Activated T-helper 2 cell treated with anti-CD3 and anti-CD28 coated beads, Interferon-gamma antibody, Interleukin-2, Interleukin-4, amounts not matched to agents 10 μg/mL and 5 μg/mL and 100 μg/mL, durations not matched to agents 14 hours and 24 hours and 36 hours (primary cell): Measurements from ENCODE around the gene GSAP. TPM values are rescaled to one million over a fixed set of nuclear protein-coding genes. Genes with fewer than 3 reads are reported as not detected.
A peak's percentile ranks its signal among the peaks of the same experiment; 100 is the strongest.
"Not testable (repeated sequence)": the region's sequence is repeated elsewhere in the genome, so short reads cannot be mapped to it uniquely, and the experiment has no call there.

Experiments
- DNase-seq: peaks from one replicate; pipeline ENCODE4 v3.0.0; 2021; ENCODE audit warnings: low spot score
- H3K27ac Mint-ChIP-seq: one replicate; pipeline ENCODE4 v1.8.0; 2021; ENCODE audit warnings: mixed read lengths
- H3K27me3 Mint-ChIP-seq: one replicate; pipeline ENCODE4 v1.8.0; 2021; ENCODE audit warnings: low read depth, mixed read lengths
- H3K36me3 Mint-ChIP-seq: one replicate; pipeline ENCODE4 v1.8.0; 2021; ENCODE audit warnings: low read depth, mixed read lengths
- H3K4me1 Mint-ChIP-seq: one replicate; pipeline ENCODE4 v1.8.0; 2021; ENCODE audit warnings: low read depth, mixed read lengths
- H3K4me3 Mint-ChIP-seq: one replicate; pipeline ENCODE4 v1.8.0; 2021; ENCODE audit warnings: low read depth, mild to moderate bottlenecking, moderate library complexity, mixed read lengths
- H3K9me3 Mint-ChIP-seq: one replicate; pipeline ENCODE4 v1.8.0; 2021; ENCODE audit warnings: mixed read lengths
- intact Hi-C: fragments of 100-400 bp; cut with micrococcal nuclease; formaldehyde crosslinking; loops from one replicate; pipeline ENCODE4 v1.15.1; 2023
- total RNA-seq: library from RNA; stranded (reverse); gene quantifications from 2 replicates; pipeline ENCODE4 v1.2.3, GENCODE V29; 2022

The GSAP gene
- total RNA-seq, 1 donor from 2014 or later, result 0.43 TPM

GRCh38 chr7:77338883-77339629 is 77.1 kb downstream of the GSAP start:
- Mint-ChIP-seq H3K27ac (no peak overlapping the region), H3K4me1 (peaks cover 5% of the 10 kb centered on the region), H3K9me3 (no peaks in the 10 kb centered on the region), H3K27me3 (peaks cover 15% of the 10 kb centered on the region), H3K4me3 (no peak overlapping the region), H3K36me3 (no peaks in the 10 kb centered on the region)
- DNase-seq, result no peak
- intact Hi-C loops, result no loop called here

- Mint-ChIP-seq H3K27me3 (peaks cover 15% of the 10 kb centered on the region), H3K9me3 (no peaks in the 10 kb centered on the region), H3K36me3 (no peaks in the 10 kb centered on the region), H3K4me3 (no peak overlapping the region), H3K27ac (no peak overlapping the region), H3K4me1 (peaks cover 5% of the 10 kb centered on the region)
- intact Hi-C loops, result no loop called here
- no peak for DNase-seq
Observed at GRCh38 chr7:77338260-77338659, 77.9 kb downstream of the GSAP start.

GRCh38 chr7:77337456-77337990 is 78.6 kb downstream of the GSAP start:
- no peaks in the 10 kb centered on the region for H3K9me3 Mint-ChIP-seq

GRCh38 chr7:77335581-77335980 is 80.6 kb downstream of the GSAP start:
- Mint-ChIP-seq H3K27ac (no peak overlapping the region), H3K4me1 (peaks cover 14% of the 10 kb centered on the region), H3K27me3 (peaks cover 10% of the 10 kb centered on the region), H3K36me3 (no peaks in the 10 kb centered on the region), H3K4me3 (no peak overlapping the region), H3K9me3 (no peaks in the 10 kb centered on the region)
- intact Hi-C loops, result no loop called here
- no peak for DNase-seq

More at GRCh38 chr7:77337456-77337990, 78.6 kb downstream of the GSAP start:
- H3K36me3 Mint-ChIP-seq, result no peaks in the 10 kb centered on the region
- H3K27ac Mint-ChIP-seq, result no peak overlapping the region
- DNase-seq, result no peak
- H3K4me1 Mint-ChIP-seq, result peaks cover 5% of the 10 kb centered on the region
- no peak overlapping the region for H3K4me3 Mint-ChIP-seq
- H3K27me3 Mint-ChIP-seq, result peaks cover 15% of the 10 kb centered on the region
- intact Hi-C loops, result no loop called here

GRCh38 chr7:77334039-77334438 is 82.1 kb downstream of the GSAP start:
- DNase-seq, result not testable (repeated sequence)
- peaks cover 28% of the 10 kb centered on the region for H3K4me1 Mint-ChIP-seq

GRCh38 chr7:77331938-77332695 is 84.0 kb downstream of the GSAP start:
- DNase-seq, result peak; percentile 31
- Mint-ChIP-seq H3K4me3 (no peak overlapping the region), H3K27ac (no peak overlapping the region), H3K36me3 (no peaks in the 10 kb centered on the region), H3K4me1 (peaks cover 38% of the 10 kb centered on the region), H3K9me3 (no peaks in the 10 kb centered on the region), H3K27me3 (no peaks in the 10 kb centered on the region)
- intact Hi-C loops, result loop anchor here (1.0 to 5.0 kb wide), 3 partner anchors 20 to 210 kb away; partner anchors contain the start of gene CCDC146

More at GRCh38 chr7:77334039-77334438, 82.1 kb downstream of the GSAP start:
- not testable (repeated sequence) for H3K27ac Mint-ChIP-seq, H3K27me3 Mint-ChIP-seq, H3K4me3 Mint-ChIP-seq, H3K36me3 Mint-ChIP-seq, H3K9me3 Mint-ChIP-seq
- intact Hi-C loops, result loop anchor here (5.0 kb wide), 1 partner anchor 212 kb away; the partner anchor contains the start of gene CCDC146

- Mint-ChIP-seq H3K4me3 (no peak overlapping the region), H3K36me3 (no peaks in the 10 kb centered on the region), H3K27ac (peak overlapping the region; percentile 56), H3K27me3 (no peaks in the 10 kb centered on the region), H3K9me3 (no peaks in the 10 kb centered on the region), H3K4me1 (peaks cover 43% of the 10 kb centered on the region)
- intact Hi-C loops, result loop anchor here (1.0 to 5.0 kb wide), 3 partner anchors 64 to 208 kb away; partner anchors contain the start of gene CCDC146
- no peak for DNase-seq
Observed at GRCh38 chr7:77330169-77330882, 85.8 kb downstream of the GSAP start.

- Mint-ChIP-seq H3K4me3 (no peak overlapping the region), H3K4me1 (peaks cover 43% of the 10 kb centered on the region), H3K27ac (peak overlapping the region; percentile 56), H3K36me3 (no peaks in the 10 kb centered on the region), H3K9me3 (no peaks in the 10 kb centered on the region), H3K27me3 (no peaks in the 10 kb centered on the region)
- no peak for DNase-seq
- intact Hi-C loops, result loop anchor here (1.0 to 5.0 kb wide), 3 partner anchors 63 to 207 kb away; partner anchors contain the start of gene CCDC146
Observed at GRCh38 chr7:77329466-77330168, 86.5 kb downstream of the GSAP start.

GRCh38 chr7:77328669-77329068 is 87.5 kb downstream of the GSAP start:
- Mint-ChIP-seq H3K4me3 (no peak overlapping the region), H3K4me1 (peaks cover 43% of the 10 kb centered on the region), H3K9me3 (no peaks in the 10 kb centered on the region), H3K36me3 (no peaks in the 10 kb centered on the region), H3K27me3 (no peaks in the 10 kb centered on the region), H3K27ac (peak overlapping the region; percentile 30)
- DNase-seq, result no peak
- intact Hi-C loops, result loop anchor here (1.0 kb wide), 1 partner anchor 25 kb away; no protein-coding TSS in a partner anchor

GRCh38 chr7:77327932-77328628 is 88.1 kb downstream of the GSAP start:
- no peak for DNase-seq
- Mint-ChIP-seq H3K27me3 (no peaks in the 10 kb centered on the region), H3K27ac (peak overlapping the region; percentile 30), H3K9me3 (no peaks in the 10 kb centered on the region), H3K4me1 (peaks cover 43% of the 10 kb centered on the region), H3K36me3 (no peaks in the 10 kb centered on the region), H3K4me3 (peak overlapping the region; percentile 15)
- intact Hi-C loops, result loop anchor here (1.0 kb wide), 1 partner anchor 25 kb away; no protein-coding TSS in a partner anchor

GRCh38 chr7:77327067-77327931 is 88.8 kb downstream of the GSAP start:
- H3K27ac Mint-ChIP-seq, result peak overlapping the region; percentile 7
- no peaks in the 10 kb centered on the region for H3K36me3 Mint-ChIP-seq
- H3K9me3 Mint-ChIP-seq, result no peaks in the 10 kb centered on the region
- no peak for DNase-seq
- intact Hi-C loops, result no loop called here
- H3K27me3 Mint-ChIP-seq, result no peaks in the 10 kb centered on the region
- peaks cover 43% of the 10 kb centered on the region for H3K4me1 Mint-ChIP-seq
- no peak overlapping the region for H3K4me3 Mint-ChIP-seq
